PC-3 (cell line): ENCODE results near the gene CLPTM1L. TPM values are rescaled to one million over a fixed set of nuclear protein-coding genes. Genes with fewer than 3 reads are reported as not detected.

Experiments
- ATAC-seq: fragments of 200-7000 bp; cut with Tn5 transposase; 2 replicates; pipeline ENCODE4 v1.9.1; 2020; ENCODE audit warnings: mild to moderate bottlenecking, moderate library complexity
- BruUV-seq: library from RNA; stranded (reverse); fragments of 400-500 nt; replicated peaks from 2 replicates; lab custom pipeline; 2021; lab: Mats Ljungman, UMichigan
- CTCF ChIA-PET: fragments of 300-600 bp; sonication (Branson Sonifier 250); formaldehyde crosslinking; loops from one replicate; lab custom pipeline; 2022; ENCODE audit warnings: antibody characterized with exemption; lab: Charles Lee
- POLR2A ChIA-PET: fragments of 300-600 bp; sonication (Branson Sonifier 250); formaldehyde crosslinking; loops from one replicate; lab custom pipeline; 2022; ENCODE audit warnings: antibody characterized with exemption; ENCODE audit not compliant: unreplicated experiment; lab: Charles Lee
- DNase-seq: peaks from one replicate; pipeline ENCODE4 v3.0.0-alpha.2; 2015
- H2AFZ ChIP-seq: fragments of 300-600 bp; sonication (generic); 2 replicates; pipeline ENCODE4 v1.6.0; 2016; ENCODE audit warnings: antibody characterized with exemption, low read length
- H3F3A ChIP-seq: fragments of 300-600 bp; sonication (generic); one replicate; pipeline ENCODE4 v1.6.0; 2017; ENCODE audit warnings: antibody characterized with exemption, low read length, control low read depth, mild to moderate bottlenecking; ENCODE audit not compliant: unreplicated experiment
- H3K27ac ChIP-seq: fragments of 300-600 bp; sonication (generic); 2 replicates; pipeline ENCODE4 v1.5.1; 2016; ENCODE audit warnings: mild to moderate bottlenecking, low read length
- H3K27me3 ChIP-seq: fragments of 300-600 bp; sonication (generic); 2 replicates; pipeline ENCODE4 v1.6.1; 2016; ENCODE audit warnings: low read length, mixed read lengths
- H3K36me3 ChIP-seq: fragments of 300-600 bp; sonication (generic); 2 replicates; pipeline ENCODE4 v1.6.1; 2016; ENCODE audit warnings: low read depth, mixed run types, low read length, mixed read lengths
- H3K4me1 ChIP-seq: fragments of 300-600 bp; sonication (generic); 2 replicates; pipeline ENCODE4 v1.5.1; 2016; ENCODE audit warnings: low read length; ENCODE audit not compliant: insufficient read depth
- H3K4me2 ChIP-seq: fragments of 300-600 bp; sonication (generic); 2 replicates; pipeline ENCODE4 v1.6.0; 2016; ENCODE audit warnings: low read length
- H3K4me3 ChIP-seq: fragments of 300-600 bp; sonication (generic); 2 replicates; pipeline ENCODE4 v1.5.1; 2016; ENCODE audit warnings: mild to moderate bottlenecking, low read length, mixed read lengths
- H3K79me2 ChIP-seq: fragments of 300-600 bp; sonication (generic); 2 replicates; pipeline ENCODE4 v1.6.1; 2017; ENCODE audit warnings: low read length, mixed read lengths
- H3K9ac ChIP-seq: fragments of 300-600 bp; sonication (generic); 2 replicates; pipeline ENCODE4 v1.6.0; 2016; ENCODE audit warnings: mild to moderate bottlenecking, low read length
- H3K9me2 ChIP-seq: fragments of 300-600 bp; sonication (generic); replicated peaks from 2 replicates; pipeline ENCODE4 v1.6.1; 2016; ENCODE audit warnings: mixed run types, low read length, mixed read lengths
- H3K9me3 ChIP-seq: fragments of 300-600 bp; sonication (generic); 2 replicates; pipeline ENCODE4 v1.6.1; 2016; ENCODE audit warnings: low read length, mixed read lengths
- H4K20me1 ChIP-seq: fragments of 300-600 bp; sonication (generic); 2 replicates; pipeline ENCODE4 v1.6.1; 2016; ENCODE audit warnings: low read length, mixed read lengths
- CTCF ChIP-seq: fragments of 300-600 bp; sonication (generic); conservative IDR thresholded peaks from 2 replicates; pipeline ENCODE4 v1.5.1; 2017; ENCODE audit warnings: antibody characterized with exemption, low read depth, mild to moderate bottlenecking, low read length
- EZH2 ChIP-seq: fragments of 300-600 bp; sonication (generic); IDR thresholded peaks from one replicate; pipeline ENCODE4 v1.6.1; 2017; ENCODE audit warnings: antibody characterized with exemption, mild to moderate bottlenecking, low read length; ENCODE audit not compliant: unreplicated experiment
- EZH2phosphoT487 ChIP-seq: fragments of 300-600 bp; sonication (generic); IDR thresholded peaks from 2 replicates; pipeline ENCODE4 v1.6.1; 2018; ENCODE audit warnings: mild to moderate bottlenecking, antibody characterized with exemption, low read length, borderline replicate concordance
- intact Hi-C: fragments of 100-400 bp; cut with micrococcal nuclease; formaldehyde crosslinking; loops from 2 replicates; pipeline ENCODE4 v1.9.0; 2023
- total RNA-seq: library from RNA; depleted of rRNA; stranded (reverse); fragments of >200 nt; gene quantifications from 2 replicates; pipeline ENCODE4 v1.2.3, GENCODE V29; 2014

CLPTM1L gene
- total RNA-seq, 1 experiment from 2014 or later = 463 TPM

GRCh38 chr5:1338506-1339070, 6.3 kb downstream of the CLPTM1L start:
- H3F3A ChIP-seq = no peaks in the 10 kb centered on the region
- H3K9me2 ChIP-seq = no peaks in the 10 kb centered on the region
- ChIA-PET CTCF (no interaction called here), POLR2A (no interaction called here)
- no peaks in the 10 kb centered on the region for H3K9me3 ChIP-seq
- peaks cover 7% of the 10 kb centered on the region for H3K4me1 ChIP-seq
- peaks cover 8% of the 10 kb centered on the region; the same call in 1 of the 2 replicates for H4K20me1 ChIP-seq
- no TSS peak for BruUV-seq
- TF ChIP-seq CTCF (no peak), EZH2 (no peak), EZH2phosphoT487 (no peak)
- H3K36me3 ChIP-seq = peaks cover 58% of the 10 kb centered on the region
- H3K27me3 ChIP-seq = no peaks in the 10 kb centered on the region
- DNase-seq (no peak), ATAC-seq (no peak)
- no peak overlapping the region for H2AFZ ChIP-seq
- H3K79me2 ChIP-seq = peaks cover 38% of the 10 kb centered on the region
- H3K27ac ChIP-seq = no peak overlapping the region
- no peak overlapping the region for H3K4me3 ChIP-seq
- H3K9ac ChIP-seq = no peak overlapping the region
- H3K4me2 ChIP-seq = no peak overlapping the region
- intact Hi-C loops = no loop called here

- intact Hi-C loops = no loop called here
- Histone ChIP-seq H3K4me1 (peaks cover 2% of the 10 kb centered on the region), H3K4me2 (no peak overlapping the region), H3K27ac (no peak overlapping the region), H2AFZ (no peak overlapping the region), H3K36me3 (peaks cover 58% of the 10 kb centered on the region), H3F3A (no peaks in the 10 kb centered on the region), H3K27me3 (no peaks in the 10 kb centered on the region), H3K4me3 (no peak overlapping the region), H3K79me2 (peaks cover 33% of the 10 kb centered on the region), H3K9me2 (no peaks in the 10 kb centered on the region), H3K9ac (no peak overlapping the region), H4K20me1 (peaks cover 8% of the 10 kb centered on the region; the same call in 1 of the 2 replicates), H3K9me3 (no peaks in the 10 kb centered on the region)
- DNase-seq = no peak
- no TSS peak for BruUV-seq
- CTCF ChIA-PET = no interaction called here
- POLR2A ChIA-PET = no interaction called here
- TF ChIP-seq EZH2 = no peak
- no peak for ATAC-seq
Measured at GRCh38 chr5:1338196-1338490, 6.8 kb downstream of the CLPTM1L start.

- peaks cover 8% of the 10 kb centered on the region; the same call in 1 of the 2 replicates for H4K20me1 ChIP-seq
- H3K9me3 ChIP-seq = no peaks in the 10 kb centered on the region
- H3K36me3 ChIP-seq = peaks cover 57% of the 10 kb centered on the region
- no peaks in the 10 kb centered on the region for H3F3A ChIP-seq
- no peak overlapping the region for H3K9ac ChIP-seq
- H3K4me3 ChIP-seq = no peak overlapping the region
- H3K79me2 ChIP-seq = peaks cover 28% of the 10 kb centered on the region; the same call in 1 of the 2 replicates
- ATAC-seq (no peak), DNase-seq (no peak)
- H3K27ac ChIP-seq = no peak overlapping the region
- intact Hi-C loops = no loop called here
- H2AFZ ChIP-seq = no peak overlapping the region
- H3K4me2 ChIP-seq = no peak overlapping the region
- ChIA-PET CTCF (no interaction called here), POLR2A (no interaction called here)
- no TSS peak for BruUV-seq
- H3K9me2 ChIP-seq = no peaks in the 10 kb centered on the region
- H3K27me3 ChIP-seq = no peaks in the 10 kb centered on the region
- TF ChIP-seq EZH2 = no peak
- TF ChIP-seq CTCF = no peak
- TF ChIP-seq EZH2phosphoT487 = no peak
- no peaks in the 10 kb centered on the region for H3K4me1 ChIP-seq
Measured at GRCh38 chr5:1337489-1338195, 7.3 kb downstream of the CLPTM1L start.
